OCI-LY3 (cell line): ENCODE data around the gene PPP3CA.

Experiments used
- H2AFZ ChIP-seq: fragments of 200-600, 300-600 bp; shearing (Covaris generic); 2 replicates; pipeline ENCODE4 v1.6.0; 2014; ENCODE audit warnings: antibody characterized with exemption, low read depth, low read length
- H3K27ac ChIP-seq: fragments of 200-600, 300-600 bp; sonication (generic); 2 replicates; pipeline ENCODE4 v1.5.1; 2014; ENCODE audit warnings: mild to moderate bottlenecking, low read length, moderate library complexity, mixed read lengths
- H3K27me3 ChIP-seq: fragments of 200-600, 300-600 bp; sonication (generic); 2 replicates; pipeline ENCODE4 v1.6.1; 2014; ENCODE audit warnings: low read depth, low read length, mixed read lengths
- H3K36me3 ChIP-seq: fragments of 200-600, 300-600 bp; sonication (generic); replicated peaks from 2 replicates; pipeline ENCODE3; 2014; ENCODE audit warnings: low read depth, low read length, mixed read lengths
- H3K4me1 ChIP-seq: fragments of 300-600, 200-600 bp; sonication (generic); 2 replicates; pipeline ENCODE4 v1.6.1; 2014; ENCODE audit warnings: low read length, mixed read lengths
- H3K4me2 ChIP-seq: fragments of 200-600, 300-600 bp; sonication (generic); 2 replicates; pipeline ENCODE4 v1.6.1; 2014; ENCODE audit warnings: low read length, mixed read lengths
- H3K4me3 ChIP-seq: fragments of 300-600, 200-600 bp; sonication (generic); 2 replicates; pipeline ENCODE4 v1.5.1; 2014; ENCODE audit warnings: antibody characterized with exemption, mild to moderate bottlenecking, low read length, moderate library complexity
- H3K79me2 ChIP-seq: fragments of 300-600, 200-600 bp; shearing (Covaris generic); 2 replicates; pipeline ENCODE4 v1.6.1; 2014; ENCODE audit warnings: mild to moderate bottlenecking, low read length, mixed read lengths
- H3K9ac ChIP-seq: fragments of 300-600, 200-600 bp; shearing (Covaris generic); 2 replicates; pipeline ENCODE4 v1.6.0; 2014; ENCODE audit warnings: mild to moderate bottlenecking, low read length, moderate library complexity
- H3K9me3 ChIP-seq: fragments of 200-600, 300-600 bp; shearing (Covaris generic); 2 replicates; pipeline ENCODE4 v1.6.1; 2014; ENCODE audit warnings: low read length, mixed read lengths; ENCODE audit not compliant: insufficient read depth
- H4K20me1 ChIP-seq: fragments of 200-600, 300-600 bp; sonication (generic); 2 replicates; pipeline ENCODE4 v1.6.1; 2016; ENCODE audit warnings: low read length, mixed read lengths; ENCODE audit not compliant: insufficient read depth
- CTCF ChIP-seq: fragments of 200-600, 300-600 bp; sonication (generic); IDR thresholded peaks from 2 replicates; pipeline ENCODE4 v1.5.1; 2014; ENCODE audit warnings: antibody characterized with exemption, low read length, low read depth
- EZH2phosphoT487 ChIP-seq: fragments of 200-600 bp; shearing (Covaris generic); IDR thresholded peaks from 2 replicates; pipeline ENCODE4 v1.6.1; 2018; ENCODE audit warnings: antibody characterized with exemption, mixed run types, low read depth

Gene PPP3CA

GRCh38 chr4:101345271-101345595 is 2.1 kb downstream of the PPP3CA start:
- H3K27me3 ChIP-seq = peaks cover 4% of the 10 kb centered on the region; the same call in 1 of the 2 replicates
- H2AFZ ChIP-seq = no peak overlapping the region
- H3K27ac ChIP-seq = peak overlapping the region; percentile 74
- H3K9me3 ChIP-seq = no peaks in the 10 kb centered on the region
- peaks cover 31% of the 10 kb centered on the region for H4K20me1 ChIP-seq
- no peak for TF ChIP-seq CTCF
- no peak for TF ChIP-seq EZH2phosphoT487
- H3K4me1 ChIP-seq = peaks cover 38% of the 10 kb centered on the region
- H3K4me2 ChIP-seq = peak overlapping the region; percentile 97
- H3K9ac ChIP-seq = peak overlapping the region; percentile 92
- peak overlapping the region; percentile 95 for H3K4me3 ChIP-seq
- peaks cover 6% of the 10 kb centered on the region for H3K36me3 ChIP-seq
- H3K79me2 ChIP-seq = peaks cover 59% of the 10 kb centered on the region

- Histone ChIP-seq H3K4me2 (no peak overlapping the region), H3K27ac (no peak overlapping the region), H3K4me3 (no peak overlapping the region), H3K36me3 (peaks cover 6% of the 10 kb centered on the region), H3K27me3 (no peaks in the 10 kb centered on the region), H2AFZ (no peak overlapping the region), H3K79me2 (peaks cover 87% of the 10 kb centered on the region), H4K20me1 (peaks cover 61% of the 10 kb centered on the region), H3K4me1 (peaks cover 44% of the 10 kb centered on the region), H3K9ac (no peak overlapping the region), H3K9me3 (no peaks in the 10 kb centered on the region)
- no peak for TF ChIP-seq CTCF
- TF ChIP-seq EZH2phosphoT487 = no peak
These were observed 8.0 kb downstream of the PPP3CA start for GRCh38 chr4:101339332-101339731.

- Histone ChIP-seq H3K79me2 (peaks cover 85% of the 10 kb centered on the region), H3K9me3 (no peaks in the 10 kb centered on the region), H3K36me3 (peaks cover 8% of the 10 kb centered on the region), H3K4me2 (peak overlapping the region; percentile 64; the same call in 1 of the 2 replicates), H3K9ac (no peak overlapping the region), H3K27ac (no peak overlapping the region), H2AFZ (no peak overlapping the region), H3K4me3 (0 out of 2 replicates have a peak overlapping the region, but pooled peaks have one; percentile 4), H4K20me1 (peaks cover 61% of the 10 kb centered on the region), H3K27me3 (no peaks in the 10 kb centered on the region), H3K4me1 (peaks cover 35% of the 10 kb centered on the region)
- TF ChIP-seq EZH2phosphoT487 (no peak), CTCF (no peak)
These were observed 9.6 kb downstream of the PPP3CA start for GRCh38 chr4:101337688-101338087.

GRCh38 chr4:101334963-101335572 is 12.3 kb downstream of the PPP3CA start:
- no peak for TF ChIP-seq CTCF
- TF ChIP-seq EZH2phosphoT487 = no peak
- H3K9ac ChIP-seq = no peak overlapping the region
- H3K27ac ChIP-seq = peak overlapping the region; percentile 15; the same call in 1 of the 2 replicates
- H3K9me3 ChIP-seq = no peaks in the 10 kb centered on the region
- H3K79me2 ChIP-seq = peaks cover 88% of the 10 kb centered on the region
- peaks cover 27% of the 10 kb centered on the region for H3K4me1 ChIP-seq
- H3K4me3 ChIP-seq = peak overlapping the region; percentile 53
- no peaks in the 10 kb centered on the region for H3K27me3 ChIP-seq
- peaks cover 72% of the 10 kb centered on the region for H4K20me1 ChIP-seq
- no peak overlapping the region for H2AFZ ChIP-seq
- H3K4me2 ChIP-seq = peak overlapping the region; percentile 76
- peaks cover 2% of the 10 kb centered on the region for H3K36me3 ChIP-seq
